AG09309 (cell line): ENCODE measurements around the gene CNTF.

Experiments
- DNase-seq: peaks from one replicate; pipeline ENCODE4 v3.0.0-alpha.2; 2010; ENCODE audit warnings: low read depth
- H3K4me3 ChIP-seq: 2 replicates; pipeline ENCODE4 v1.5.1; 2011; ENCODE audit warnings: mild to moderate bottlenecking, low read depth, low read length, moderate library complexity; ENCODE audit not compliant: control insufficient read depth
- TF ChIP-seq, protein P1 (sequence below): IDR thresholded peaks from 2 replicates; pipeline ENCODE4 v1.5.1; 2011; ENCODE audit warnings: mild to moderate bottlenecking, low read depth, low read length, inconsistent platforms; ENCODE audit not compliant: insufficient read depth, control insufficient read depth; ENCODE audit errors: missing control alignments

CNTF gene

DNA sequence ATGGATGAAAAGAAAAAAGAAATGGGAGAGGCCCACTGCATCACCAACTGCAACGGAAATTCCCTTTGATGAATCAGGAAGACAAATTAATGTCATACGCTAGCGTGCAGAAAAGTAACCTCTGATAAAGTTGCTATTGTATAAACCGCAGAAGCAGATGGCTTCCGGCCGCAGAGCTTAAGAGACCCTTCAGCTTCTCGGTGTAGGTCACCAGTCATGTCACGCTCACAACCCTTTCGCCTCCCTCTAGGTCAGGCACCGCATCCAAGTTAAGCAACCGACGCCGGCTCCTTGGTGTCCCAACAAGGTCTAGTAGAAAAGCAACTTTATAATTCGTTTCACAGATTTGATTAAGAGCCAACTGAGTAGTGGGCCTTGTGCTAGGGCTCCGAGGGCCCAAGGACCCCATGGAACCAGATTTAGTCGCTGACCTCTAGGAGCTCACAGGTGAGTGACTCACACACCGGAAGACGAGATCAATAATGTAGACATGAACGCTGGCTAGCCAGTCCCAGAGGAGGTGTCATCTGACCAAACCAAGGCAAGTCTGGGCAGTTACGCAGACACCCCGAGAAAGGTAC lies 44.8 kb upstream of the CNTF start:
- DNase-seq: peak; percentile 91
- TF ChIP-seq, protein P1, sequence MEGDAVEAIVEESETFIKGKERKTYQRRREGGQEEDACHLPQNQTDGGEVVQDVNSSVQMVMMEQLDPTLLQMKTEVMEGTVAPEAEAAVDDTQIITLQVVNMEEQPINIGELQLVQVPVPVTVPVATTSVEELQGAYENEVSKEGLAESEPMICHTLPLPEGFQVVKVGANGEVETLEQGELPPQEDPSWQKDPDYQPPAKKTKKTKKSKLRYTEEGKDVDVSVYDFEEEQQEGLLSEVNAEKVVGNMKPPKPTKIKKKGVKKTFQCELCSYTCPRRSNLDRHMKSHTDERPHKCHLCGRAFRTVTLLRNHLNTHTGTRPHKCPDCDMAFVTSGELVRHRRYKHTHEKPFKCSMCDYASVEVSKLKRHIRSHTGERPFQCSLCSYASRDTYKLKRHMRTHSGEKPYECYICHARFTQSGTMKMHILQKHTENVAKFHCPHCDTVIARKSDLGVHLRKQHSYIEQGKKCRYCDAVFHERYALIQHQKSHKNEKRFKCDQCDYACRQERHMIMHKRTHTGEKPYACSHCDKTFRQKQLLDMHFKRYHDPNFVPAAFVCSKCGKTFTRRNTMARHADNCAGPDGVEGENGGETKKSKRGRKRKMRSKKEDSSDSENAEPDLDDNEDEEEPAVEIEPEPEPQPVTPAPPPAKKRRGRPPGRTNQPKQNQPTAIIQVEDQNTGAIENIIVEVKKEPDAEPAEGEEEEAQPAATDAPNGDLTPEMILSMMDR: no peak
- H3K4me3 ChIP-seq: peak overlapping the region; percentile 87

DNA sequence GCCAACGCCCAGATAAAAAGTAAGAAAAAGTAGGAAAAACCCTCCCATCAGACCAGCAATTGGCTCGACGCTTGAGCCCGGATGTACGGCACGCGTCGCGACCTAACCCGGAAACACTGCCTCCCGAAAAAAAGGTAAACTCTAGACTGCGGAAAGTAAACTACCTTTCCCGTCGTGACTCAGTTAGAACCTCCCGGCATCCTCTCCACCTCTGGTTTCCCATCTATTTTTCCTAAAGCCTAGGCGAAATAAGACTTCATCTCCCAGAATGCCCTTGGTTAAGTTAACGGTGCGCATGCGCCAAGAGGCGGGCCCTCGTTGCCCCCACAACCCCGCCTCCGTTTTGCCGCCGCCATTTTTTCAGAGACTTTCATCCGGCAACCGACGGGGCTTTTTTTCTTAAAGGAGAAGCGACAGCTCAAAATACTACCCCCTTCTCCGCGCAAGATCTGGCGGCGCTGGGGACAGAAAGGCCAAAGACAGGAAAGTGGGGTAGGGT lies 44.3 kb upstream of the CNTF start:
- peak overlapping the region; percentile 87 for H3K4me3 ChIP-seq
- TF ChIP-seq, protein P1: no peak

DNA sequence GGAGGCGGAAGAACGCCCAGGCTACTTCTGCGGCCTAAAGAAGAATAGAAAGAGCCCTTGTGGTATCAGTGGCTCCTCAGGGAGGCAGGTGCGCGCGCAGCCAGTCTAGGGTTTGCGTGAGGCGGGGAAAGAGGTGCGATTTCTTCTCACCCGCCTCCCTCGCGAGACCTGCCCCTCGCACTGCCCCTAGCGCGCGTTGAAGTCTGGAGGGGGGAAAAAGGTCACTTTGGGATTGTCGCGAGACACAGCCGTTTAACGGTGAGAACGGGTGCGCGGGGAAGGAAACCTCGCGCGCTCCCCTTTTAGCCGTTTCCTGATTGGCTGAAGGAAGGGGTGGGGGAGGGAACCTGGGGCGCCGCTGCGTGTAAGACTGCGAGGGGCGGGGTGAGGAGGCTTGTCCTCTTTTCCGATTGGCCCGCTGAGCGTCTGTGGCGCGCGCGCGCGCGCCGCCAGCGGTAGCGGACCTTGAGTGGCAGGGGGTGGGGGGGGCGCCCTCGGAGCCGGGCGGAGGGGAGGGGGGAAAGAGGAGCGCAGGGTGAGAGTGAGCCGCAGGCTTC lies 43.8 kb upstream of the CNTF start, which contains the start of gene ZFP91:
Gene ZFP91 (plus strand): TSS at position 429 of the 557 bp plus-strand sequence. CDS start 219 bp downstream, outside the sequence.
- peak; percentile 92 for DNase-seq
- peak within 1 kb of the TSS; percentile 87 for H3K4me3 ChIP-seq
- TF ChIP-seq, protein P1: no peak

More for the DNA sequence above, 44.3 kb upstream of the CNTF start:
- peak; percentile 97 for DNase-seq

DNA sequence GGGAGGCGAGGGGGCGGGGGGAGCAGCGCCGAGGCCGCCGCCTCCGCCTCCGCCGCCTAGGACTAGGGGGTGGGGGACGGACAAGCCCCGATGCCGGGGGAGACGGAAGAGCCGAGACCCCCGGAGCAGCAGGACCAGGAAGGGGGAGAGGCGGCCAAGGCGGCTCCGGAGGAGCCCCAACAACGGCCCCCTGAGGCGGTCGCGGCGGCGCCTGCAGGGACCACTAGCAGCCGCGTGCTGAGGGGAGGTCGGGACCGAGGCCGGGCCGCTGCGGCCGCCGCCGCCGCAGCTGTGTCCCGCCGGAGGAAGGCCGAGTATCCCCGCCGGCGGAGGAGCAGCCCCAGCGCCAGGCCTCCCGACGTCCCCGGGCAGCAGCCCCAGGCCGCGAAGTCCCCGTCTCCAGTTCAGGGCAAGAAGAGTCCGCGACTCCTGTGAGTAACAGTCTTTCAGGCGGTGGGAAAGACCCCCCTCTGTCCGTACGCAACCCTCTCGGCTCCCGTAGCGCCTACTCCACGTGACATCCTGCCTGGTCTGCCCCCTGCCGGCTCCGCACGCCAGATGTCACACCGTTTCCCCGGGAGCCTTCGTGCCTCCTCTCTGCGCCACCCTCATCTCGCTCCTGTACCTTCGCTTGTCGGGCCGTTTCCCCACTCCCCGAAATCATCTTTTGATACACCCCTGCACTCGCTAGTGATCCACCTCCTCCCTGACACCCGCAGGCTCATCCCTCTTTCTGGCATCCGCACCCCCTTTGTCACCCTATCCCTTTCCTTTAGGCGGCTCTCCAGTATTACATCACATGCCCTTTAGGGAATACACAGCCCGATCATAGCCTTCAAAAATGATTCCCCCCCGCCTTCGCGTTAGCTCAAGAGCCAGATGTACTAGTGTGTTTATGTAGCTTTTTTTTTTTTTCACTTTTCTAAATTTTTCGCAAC lies 43.0 kb upstream of the CNTF start:
- peak overlapping the region; percentile 87 for H3K4me3 ChIP-seq
- TF ChIP-seq, protein P1: peak; percentile 83
- DNase-seq: peak; percentile 68

DNA sequence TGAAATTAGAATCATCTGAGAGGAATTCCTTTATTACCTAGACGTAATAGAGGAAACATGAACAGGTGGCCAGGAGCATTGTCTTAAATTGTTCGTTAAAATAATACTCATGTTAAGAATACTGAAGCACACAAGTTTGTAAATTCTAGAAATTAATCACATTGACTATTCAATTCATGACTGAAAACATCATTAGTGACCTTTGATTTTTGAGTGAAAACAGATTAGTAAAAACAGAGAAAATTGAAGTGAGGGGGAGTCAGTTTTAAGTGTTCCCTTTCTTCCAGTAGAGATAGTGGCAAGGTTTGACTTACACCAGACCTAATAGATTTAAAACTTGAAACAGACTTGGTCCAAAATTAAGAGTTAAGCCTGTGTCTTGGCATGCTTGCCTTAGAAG lies 42.2 kb upstream of the CNTF start:
- peak overlapping the region; percentile 87 for H3K4me3 ChIP-seq
- no peak for DNase-seq
- TF ChIP-seq, protein P1: no peak

DNA sequence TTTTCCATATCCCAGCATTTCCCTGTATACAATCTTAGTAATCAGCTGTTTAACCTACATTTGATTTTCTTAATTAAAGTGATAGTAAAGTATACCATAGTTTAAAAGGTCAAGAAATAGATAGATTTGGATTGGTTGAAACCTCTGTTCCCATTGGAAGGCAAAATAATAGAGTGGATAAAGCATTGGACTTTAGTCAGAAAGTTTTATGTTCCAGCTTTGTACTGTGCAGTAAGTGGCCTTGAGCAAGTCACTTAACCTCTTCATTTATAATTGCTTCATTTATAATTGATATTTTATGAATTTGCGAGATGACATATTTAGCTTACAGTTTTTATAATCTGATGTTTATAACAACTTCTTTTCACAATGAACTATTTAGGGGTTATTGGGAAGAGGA lies 40.0 kb upstream of the CNTF start:
- TF ChIP-seq, protein P1: no peak
- H3K4me3 ChIP-seq: no peak overlapping the region
- DNase-seq: no peak
